ENCODE data around the gene ZNF22. TPM values are rescaled to one million over a fixed set of nuclear protein-coding genes. Genes with fewer than 3 reads are reported as not detected.

ZNF22 gene
- total RNA-seq, 1 donor from 2014 or later: 20.6 TPM

DNA sequence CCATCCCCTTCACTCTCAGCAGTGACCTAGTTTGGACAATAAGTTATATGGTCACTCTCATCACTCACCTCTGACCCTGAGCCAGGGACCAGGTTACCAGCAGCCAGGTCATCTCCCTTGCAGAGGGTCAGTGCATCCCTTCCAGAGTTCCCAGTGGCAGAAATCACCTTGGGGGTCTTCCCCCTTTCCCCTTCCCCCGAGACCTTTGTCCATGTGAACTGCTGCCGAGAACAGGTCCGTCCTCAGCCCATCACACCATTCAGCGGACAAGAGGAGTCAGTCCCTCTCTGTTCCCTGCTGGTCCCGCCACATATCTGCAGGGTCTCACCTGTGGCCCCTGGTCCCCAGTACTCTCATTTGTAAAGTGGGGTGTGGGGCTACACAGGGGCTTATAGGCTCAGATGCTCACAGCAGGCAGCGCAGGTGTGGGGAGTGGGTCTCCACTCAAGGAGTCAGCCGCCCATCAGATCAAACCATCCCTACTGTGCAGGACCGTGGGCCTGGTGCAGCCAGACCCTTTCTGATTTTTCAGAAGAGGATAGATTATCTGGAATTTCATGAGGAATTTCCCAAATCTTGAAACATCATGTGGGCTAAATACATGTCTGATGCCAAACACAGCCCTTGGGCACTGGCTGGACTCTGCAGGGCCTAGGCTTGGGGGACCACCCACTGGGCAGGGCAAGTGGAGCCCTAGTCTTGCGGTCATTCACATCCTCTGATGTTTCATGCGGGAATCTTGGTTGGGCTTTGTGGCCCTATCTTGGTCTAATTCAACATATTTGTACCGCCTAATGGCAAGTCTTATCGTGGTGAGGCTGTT, 28.6 kb upstream of the ZNF22 start:
- no peak for DNase-seq (ENCODE audit: extremely low spot score in 2 of 2)
- H3K9me3 ChIP-seq: no peaks in the 10 kb centered on the region
- H3K27me3 ChIP-seq: no peaks in the 10 kb centered on the region
- H3K4me3 ChIP-seq: no peak overlapping the region
- TF ChIP-seq, protein P1, sequence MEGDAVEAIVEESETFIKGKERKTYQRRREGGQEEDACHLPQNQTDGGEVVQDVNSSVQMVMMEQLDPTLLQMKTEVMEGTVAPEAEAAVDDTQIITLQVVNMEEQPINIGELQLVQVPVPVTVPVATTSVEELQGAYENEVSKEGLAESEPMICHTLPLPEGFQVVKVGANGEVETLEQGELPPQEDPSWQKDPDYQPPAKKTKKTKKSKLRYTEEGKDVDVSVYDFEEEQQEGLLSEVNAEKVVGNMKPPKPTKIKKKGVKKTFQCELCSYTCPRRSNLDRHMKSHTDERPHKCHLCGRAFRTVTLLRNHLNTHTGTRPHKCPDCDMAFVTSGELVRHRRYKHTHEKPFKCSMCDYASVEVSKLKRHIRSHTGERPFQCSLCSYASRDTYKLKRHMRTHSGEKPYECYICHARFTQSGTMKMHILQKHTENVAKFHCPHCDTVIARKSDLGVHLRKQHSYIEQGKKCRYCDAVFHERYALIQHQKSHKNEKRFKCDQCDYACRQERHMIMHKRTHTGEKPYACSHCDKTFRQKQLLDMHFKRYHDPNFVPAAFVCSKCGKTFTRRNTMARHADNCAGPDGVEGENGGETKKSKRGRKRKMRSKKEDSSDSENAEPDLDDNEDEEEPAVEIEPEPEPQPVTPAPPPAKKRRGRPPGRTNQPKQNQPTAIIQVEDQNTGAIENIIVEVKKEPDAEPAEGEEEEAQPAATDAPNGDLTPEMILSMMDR (IDR thresholded peaks at IDR 0.05): no peak
- TF ChIP-seq POLR2A (IDR thresholded peaks at IDR 0.05) (no peak), POLR2AphosphoS5 (IDR thresholded peaks at IDR 0.05; ENCODE audit: insufficient read depth in 1 of 2, low read depth in 1 of 2) (no peak)
- no peak overlapping the region for H3K27ac ChIP-seq
- intact Hi-C loops (cut with DNase I): loop anchor here (5.0 kb wide), 1 partner anchor 40 kb away; no protein-coding TSS in a partner anchor
- H3K4me1 ChIP-seq: peaks cover 36% of the 10 kb centered on the region
- peaks cover 0 to 4% of the 10 kb centered on the region in 2 donors for H3K36me3 ChIP-seq

DNA sequence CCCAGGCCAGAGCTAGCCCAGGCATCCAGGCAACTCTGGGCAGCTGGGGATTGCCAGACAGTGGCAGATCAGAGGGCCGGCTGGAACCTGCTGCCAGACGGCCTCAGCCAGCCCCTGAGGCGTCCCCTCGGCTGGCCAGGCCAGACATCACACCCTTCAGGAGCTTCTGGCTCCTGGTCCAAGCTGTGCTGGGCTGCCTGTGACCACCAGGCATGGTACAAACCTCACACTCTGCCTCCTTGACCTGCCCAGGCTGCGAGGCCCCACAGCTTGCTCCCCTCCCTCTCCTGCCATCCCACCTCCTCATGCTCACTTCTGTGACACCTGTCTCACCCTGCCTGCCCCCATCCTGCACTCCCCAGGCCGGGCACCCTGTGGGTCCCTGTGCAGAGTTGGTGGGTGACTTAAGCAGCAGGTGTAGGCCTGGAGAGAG, 27.8 kb upstream of the ZNF22 start:
- DNase-seq (ENCODE audit: extremely low spot score in 2 of 2): no peak
- H3K36me3 ChIP-seq: peaks cover 0 to 4% of the 10 kb centered on the region in 2 donors
- TF ChIP-seq, protein P1 (IDR thresholded peaks at IDR 0.05): no peak
- TF ChIP-seq POLR2A (IDR thresholded peaks at IDR 0.05) (no peak), POLR2AphosphoS5 (IDR thresholded peaks at IDR 0.05; ENCODE audit: insufficient read depth in 1 of 2, low read depth in 1 of 2) (no peak)
- H3K9me3 ChIP-seq: no peaks in the 10 kb centered on the region
- intact Hi-C loops (cut with DNase I): loop anchor here (5.0 kb wide), 1 partner anchor 41 kb away; no protein-coding TSS in a partner anchor
- no peaks in the 10 kb centered on the region for H3K27me3 ChIP-seq
- peaks cover 36% of the 10 kb centered on the region for H3K4me1 ChIP-seq
- H3K27ac ChIP-seq: no peak overlapping the region
- H3K4me3 ChIP-seq: no peak overlapping the region

DNA sequence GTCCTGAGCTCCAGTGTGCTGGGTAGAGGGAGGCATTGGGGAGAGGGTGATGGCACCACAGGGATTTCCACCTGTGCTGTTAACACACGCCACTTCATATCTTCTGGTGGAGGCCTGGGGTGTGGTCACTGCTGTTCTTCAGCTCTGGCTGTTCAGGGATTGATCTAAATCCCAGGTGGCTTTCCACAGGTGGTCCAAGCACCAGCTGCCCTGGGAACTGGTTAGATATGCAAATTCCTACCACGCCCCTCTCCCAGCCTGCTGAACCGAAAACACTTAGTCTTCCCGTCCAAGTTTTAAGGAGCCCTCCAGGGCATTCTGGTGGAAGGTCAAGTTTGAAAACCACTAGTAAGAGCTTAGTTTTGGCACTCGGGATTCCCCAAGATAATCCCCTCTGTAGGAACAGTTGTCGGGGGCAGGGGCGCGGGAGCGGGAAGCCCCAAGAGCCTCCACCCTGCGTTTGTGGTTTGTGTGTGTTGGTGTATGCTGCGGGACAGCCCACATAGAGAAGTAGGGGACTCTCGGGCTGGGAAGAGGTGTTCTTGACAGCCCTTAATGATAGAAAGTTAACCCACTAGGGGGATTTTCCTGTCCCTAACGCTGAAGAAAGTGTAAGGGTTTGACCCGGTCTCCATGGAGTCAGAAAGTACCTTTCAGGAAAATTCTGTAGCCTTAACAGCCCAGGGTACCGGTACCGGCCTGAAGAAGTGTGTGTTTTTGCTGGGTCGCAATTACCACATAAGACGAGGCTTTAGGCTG, 27.2 kb upstream of the ZNF22 start:
- H3K4me3 ChIP-seq: peak overlapping the region in 1 of 2 donors; percentile 41
- H3K9me3 ChIP-seq: no peaks in the 10 kb centered on the region
- H3K4me1 ChIP-seq: peaks cover 34% of the 10 kb centered on the region
- TF ChIP-seq POLR2AphosphoS5 (IDR thresholded peaks at IDR 0.05; ENCODE audit: insufficient read depth in 1 of 2, low read depth in 1 of 2) (no peak), POLR2A (IDR thresholded peaks at IDR 0.05) (no peak)
- TF ChIP-seq, protein P1 (IDR thresholded peaks at IDR 0.05): no peak
- H3K27me3 ChIP-seq: no peaks in the 10 kb centered on the region
- peak overlapping the region; percentile 95 for H3K27ac ChIP-seq
- intact Hi-C loops (cut with DNase I): loop anchor here (5.0 kb wide), 1 partner anchor 41 kb away; no protein-coding TSS in a partner anchor
- DNase-seq (ENCODE audit: extremely low spot score in 2 of 2): no peak
- peaks cover 0 to 4% of the 10 kb centered on the region in 2 donors for H3K36me3 ChIP-seq

DNA sequence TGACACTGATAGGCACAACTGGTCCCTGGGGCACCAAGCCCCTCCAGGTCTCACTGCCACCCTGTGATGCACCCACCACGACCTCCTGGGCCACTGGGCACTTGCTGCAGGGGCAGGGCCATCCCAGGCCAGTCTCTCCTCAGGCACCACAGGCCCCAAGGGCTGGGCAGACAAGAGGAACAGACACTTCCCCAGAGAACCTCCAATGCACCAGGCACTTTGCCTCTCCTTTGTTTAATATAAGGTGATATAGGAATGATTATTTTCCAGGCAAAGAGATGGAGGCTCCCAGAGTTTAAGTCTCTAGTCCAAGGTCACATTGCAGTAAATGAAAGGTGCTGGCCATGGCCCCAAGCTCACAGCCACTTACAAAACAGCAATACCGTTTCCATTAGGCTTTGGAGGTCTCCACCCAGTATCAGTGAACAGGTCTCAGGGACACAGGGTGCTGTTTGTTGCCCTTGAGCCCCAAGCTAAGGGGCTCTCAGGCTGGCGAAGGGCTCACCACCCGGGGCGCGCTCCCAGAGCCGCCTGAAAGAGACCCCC, 26.6 kb upstream of the ZNF22 start:
- Histone ChIP-seq H3K4me1 (peaks cover 40% of the 10 kb centered on the region), H3K9me3 (no peaks in the 10 kb centered on the region), H3K27ac (peak overlapping the region; percentile 95), H3K4me3 (peak overlapping the region; percentile 41 to 54), H3K27me3 (no peaks in the 10 kb centered on the region), H3K36me3 (peaks cover 0 to 4% of the 10 kb centered on the region in 2 donors)
- TF ChIP-seq POLR2AphosphoS5 (IDR thresholded peaks at IDR 0.05; ENCODE audit: insufficient read depth in 1 of 2, low read depth in 1 of 2) (no peak), POLR2A (IDR thresholded peaks at IDR 0.05) (no peak)
- TF ChIP-seq, protein P1 (IDR thresholded peaks at IDR 0.05): no peak
- DNase-seq (ENCODE audit: extremely low spot score in 2 of 2): no peak
- intact Hi-C loops (cut with DNase I): loop anchor here (5.0 kb wide), 1 partner anchor 42 kb away; no protein-coding TSS in a partner anchor

All from vagina (tissue), 2 donors.